ENCODE data around the gene TNNT1.

TNNT1 gene

DNA sequence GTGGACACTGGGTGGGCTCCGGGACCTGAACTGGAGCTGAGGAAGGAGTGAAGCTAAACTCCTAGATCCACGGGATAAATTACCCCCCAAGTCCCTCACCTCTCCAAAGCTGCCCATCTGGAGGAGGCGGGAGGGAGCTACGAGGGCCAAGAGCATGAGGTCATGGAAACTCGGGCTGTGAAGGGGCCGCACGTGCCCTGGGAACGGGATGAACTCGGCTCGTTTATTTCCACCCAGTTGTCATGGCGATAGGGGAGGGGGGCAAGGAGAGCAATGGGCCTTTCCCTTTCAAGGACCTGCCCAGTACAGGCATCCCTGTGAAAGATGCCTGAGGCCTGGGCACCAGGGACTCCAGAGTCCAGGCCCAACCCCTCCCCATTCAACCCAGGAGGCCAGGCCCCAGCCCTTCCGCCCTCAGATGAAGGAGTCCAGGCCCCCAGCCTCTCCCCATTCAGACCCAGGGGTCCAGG is 35.4 kb downstream of the TNNT1 start:
- TF ChIP-seq GATA2 (IDR thresholded peaks at IDR 0.05; ENCODE audit: low read depth, low read length) (no peak), GATA3 (IDR thresholded peaks at IDR 0.05; ENCODE audit: low read depth, low read length) (no peak)

DNA sequence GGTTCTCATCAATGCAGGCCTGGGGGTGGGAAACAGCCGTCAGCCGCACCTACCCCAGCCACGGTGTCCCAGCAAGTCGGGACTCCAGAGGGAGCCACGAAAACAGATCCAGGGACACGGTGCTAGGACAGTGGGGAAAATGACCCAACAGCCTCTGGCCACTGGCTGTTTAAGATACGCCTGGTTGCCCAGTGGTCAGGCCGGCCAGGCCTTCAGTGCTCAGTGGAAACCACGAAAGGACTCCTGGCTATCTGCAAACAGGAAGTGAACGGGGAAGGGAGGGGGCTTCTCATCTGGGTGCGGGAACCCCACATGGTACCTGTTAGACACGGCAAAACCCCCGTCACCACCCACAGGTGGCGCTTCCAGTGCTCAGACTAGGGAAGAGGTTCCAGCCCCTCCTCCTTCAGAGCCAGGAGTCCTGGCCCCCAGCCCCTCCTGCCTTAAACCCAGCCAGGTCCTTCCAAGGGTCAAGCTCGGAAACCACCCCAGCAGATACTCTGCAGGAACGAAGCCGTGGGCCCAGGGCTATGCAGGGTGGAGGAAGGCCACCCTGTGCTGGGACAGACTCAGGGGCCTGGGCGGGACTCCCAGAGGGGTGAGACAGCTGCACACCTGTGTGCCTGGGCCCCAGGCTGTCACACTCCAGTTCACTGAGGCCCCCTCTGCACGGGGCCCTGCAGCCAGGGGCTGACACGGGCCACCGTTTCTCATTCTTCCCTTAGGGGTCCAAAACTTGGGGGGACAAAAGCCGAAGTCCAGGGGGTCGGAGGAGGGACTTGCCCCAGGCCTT is 36.0 kb downstream of the TNNT1 start:
- TF ChIP-seq GATA3 (IDR thresholded peaks at IDR 0.05; ENCODE audit: low read depth, low read length) (no peak), GATA2 (IDR thresholded peaks at IDR 0.05; ENCODE audit: low read depth, low read length) (no peak)

DNA sequence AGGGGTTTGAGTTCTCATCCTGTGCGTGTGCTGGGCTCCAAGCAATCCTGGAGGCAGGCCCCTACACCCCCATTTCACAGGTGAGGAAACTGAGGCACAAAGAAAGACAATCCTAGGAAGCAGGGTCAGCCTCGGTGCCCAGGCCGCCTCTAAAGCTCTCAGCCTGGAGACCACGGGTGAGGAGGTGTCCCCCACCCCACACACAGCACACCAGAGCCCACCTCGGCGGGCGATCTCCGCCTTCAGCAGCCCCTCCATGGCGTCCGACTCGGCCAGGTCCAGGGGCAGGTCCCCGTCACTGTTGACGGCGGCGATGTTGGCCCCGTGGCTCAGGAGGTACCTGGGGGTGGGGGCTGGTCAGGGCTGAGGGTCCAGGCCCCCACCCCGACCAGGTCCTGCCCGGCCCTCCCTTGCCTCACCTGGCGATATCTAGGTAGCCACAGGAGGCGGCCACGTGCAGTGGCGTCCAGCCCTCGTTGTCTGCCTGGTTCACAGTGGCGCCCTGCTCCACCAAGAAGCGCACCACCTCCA is 36.7 kb downstream of the TNNT1 start:
- no peak for TF ChIP-seq GATA3 (IDR thresholded peaks at IDR 0.05; ENCODE audit: low read depth, low read length)
- TF ChIP-seq GATA2 (IDR thresholded peaks at IDR 0.05; ENCODE audit: low read depth, low read length): no peak

- TF ChIP-seq GATA3 (IDR thresholded peaks at IDR 0.05; ENCODE audit: low read depth, low read length) (no peak), GATA2 (IDR thresholded peaks at IDR 0.05; ENCODE audit: low read depth, low read length) (no peak)
These were observed 37.7 kb downstream of the TNNT1 start for GRCh38 chr19:55111238-55111831.

GRCh38 chr19:55109527-55110291 is 39.3 kb downstream of the TNNT1 start:
- no peak for TF ChIP-seq GATA3 (IDR thresholded peaks at IDR 0.05; ENCODE audit: low read depth, low read length)
- TF ChIP-seq GATA2 (IDR thresholded peaks at IDR 0.05; ENCODE audit: low read depth, low read length): no peak

- TF ChIP-seq GATA2 (IDR thresholded peaks at IDR 0.05; ENCODE audit: low read depth, low read length): no peak
- no peak for TF ChIP-seq GATA3 (IDR thresholded peaks at IDR 0.05; ENCODE audit: low read depth, low read length)
These were observed 42.4 kb downstream of the TNNT1 start for GRCh38 chr19:55106591-55106990.

DNA sequence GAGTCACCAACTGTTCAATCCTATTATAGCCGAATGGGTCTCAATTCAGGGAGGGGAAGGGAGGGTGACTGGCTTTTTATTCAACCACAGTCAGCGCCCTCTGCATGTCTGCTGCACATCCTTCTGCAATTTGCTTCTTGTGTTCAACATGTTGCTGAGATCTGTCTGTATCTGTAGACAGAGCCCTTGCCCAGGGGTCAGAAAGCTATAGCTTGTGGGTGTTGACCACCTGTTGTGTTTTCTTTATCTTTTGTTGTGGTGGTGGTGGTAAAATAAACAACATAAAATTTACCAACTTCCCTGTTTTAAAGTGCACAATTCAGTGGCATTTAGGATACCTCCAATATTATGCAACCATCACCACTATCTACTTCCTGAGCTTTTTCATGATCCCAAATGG is 43.8 kb downstream of the TNNT1 start:
- TF ChIP-seq GATA2 (IDR thresholded peaks at IDR 0.05; ENCODE audit: low read depth, low read length) (no peak), GATA3 (IDR thresholded peaks at IDR 0.05; ENCODE audit: low read depth, low read length) (no peak)

GRCh38 chr19:55103190-55103589 is 45.8 kb downstream of the TNNT1 start:
- TF ChIP-seq GATA2 (IDR thresholded peaks at IDR 0.05; ENCODE audit: low read depth, low read length) (no peak), GATA3 (IDR thresholded peaks at IDR 0.05; ENCODE audit: low read depth, low read length) (no peak)

- TF ChIP-seq GATA2 (IDR thresholded peaks at IDR 0.05; ENCODE audit: low read depth, low read length): no peak
- no peak for TF ChIP-seq GATA3 (IDR thresholded peaks at IDR 0.05; ENCODE audit: low read depth, low read length)
These were observed 47.7 kb downstream of the TNNT1 start for GRCh38 chr19:55101261-55101660.

GRCh38 chr19:55099557-55100506 is 49.2 kb downstream of the TNNT1 start:
- TF ChIP-seq GATA2 (IDR thresholded peaks at IDR 0.05; ENCODE audit: low read depth, low read length) (no peak), GATA3 (IDR thresholded peaks at IDR 0.05; ENCODE audit: low read depth, low read length) (no peak)

- no peak for TF ChIP-seq GATA3 (IDR thresholded peaks at IDR 0.05; ENCODE audit: low read depth, low read length)
- TF ChIP-seq GATA2 (IDR thresholded peaks at IDR 0.05; ENCODE audit: low read depth, low read length): no peak
These were observed 50.1 kb downstream of the TNNT1 start for GRCh38 chr19:55098716-55099556.
